OCI-LY7 (cell line): ENCODE data around the gene CD6.

Source experiments
- CTCF ChIP-seq: fragments of 200-600 bp; sonication (generic); conservative IDR thresholded peaks from 2 replicates; pipeline ENCODE4 v1.5.1; 2014; ENCODE audit warnings: mild to moderate bottlenecking, antibody characterized with exemption, low read length, moderate library complexity, mixed read lengths
- EZH2phosphoT487 ChIP-seq: fragments of 200-600 bp; sonication (generic); IDR thresholded peaks from 2 replicates; pipeline ENCODE4 v1.6.1; 2018; ENCODE audit warnings: low read depth, borderline replicate concordance, mild to moderate bottlenecking, mixed run types, antibody characterized with exemption, low read length, moderate library complexity, mixed read lengths

- no peak for TF ChIP-seq CTCF
- TF ChIP-seq EZH2phosphoT487, result no peak
Measured at GRCh38 chr11:61023966-61024295, 52.5 kb downstream of the CD6 start.
